Activated CD4-positive, alpha-beta T cell treated with anti-CD3 and anti-CD28 coated beads for 24 hours (primary cell): ENCODE data around the gene TSPAN4.

ENCODE experiments used
- DNase-seq, 2 donors: peaks; one replicate each; pipeline ENCODE4 v3.0.0-alpha.2; 2020; ENCODE audit warnings: low read depth in 2 of 2

Gene TSPAN4

GRCh38 chr11:842370-843002, at the start of gene TSPAN4, which contains the start of gene POLR2L:
Gene TSPAN4 (plus strand): TSS chr11:842852. CDS start chr11:850305, 7,453 bp downstream.
Gene POLR2L (minus strand): TSS chr11:842529. CDS start chr11:842508, 21 bp downstream.
- peak; percentile 82 to 83 for DNase-seq

GRCh38 chr11:792873-793272, 49.8 kb upstream of the TSPAN4 start:
- DNase-seq: no peak

GRCh38 chr11:793556-793955, 49.1 kb upstream of the TSPAN4 start:
- no peak for DNase-seq

- no peak for DNase-seq
Observed at GRCh38 chr11:794013-794765, 48.5 kb upstream of the TSPAN4 start.

DNA sequence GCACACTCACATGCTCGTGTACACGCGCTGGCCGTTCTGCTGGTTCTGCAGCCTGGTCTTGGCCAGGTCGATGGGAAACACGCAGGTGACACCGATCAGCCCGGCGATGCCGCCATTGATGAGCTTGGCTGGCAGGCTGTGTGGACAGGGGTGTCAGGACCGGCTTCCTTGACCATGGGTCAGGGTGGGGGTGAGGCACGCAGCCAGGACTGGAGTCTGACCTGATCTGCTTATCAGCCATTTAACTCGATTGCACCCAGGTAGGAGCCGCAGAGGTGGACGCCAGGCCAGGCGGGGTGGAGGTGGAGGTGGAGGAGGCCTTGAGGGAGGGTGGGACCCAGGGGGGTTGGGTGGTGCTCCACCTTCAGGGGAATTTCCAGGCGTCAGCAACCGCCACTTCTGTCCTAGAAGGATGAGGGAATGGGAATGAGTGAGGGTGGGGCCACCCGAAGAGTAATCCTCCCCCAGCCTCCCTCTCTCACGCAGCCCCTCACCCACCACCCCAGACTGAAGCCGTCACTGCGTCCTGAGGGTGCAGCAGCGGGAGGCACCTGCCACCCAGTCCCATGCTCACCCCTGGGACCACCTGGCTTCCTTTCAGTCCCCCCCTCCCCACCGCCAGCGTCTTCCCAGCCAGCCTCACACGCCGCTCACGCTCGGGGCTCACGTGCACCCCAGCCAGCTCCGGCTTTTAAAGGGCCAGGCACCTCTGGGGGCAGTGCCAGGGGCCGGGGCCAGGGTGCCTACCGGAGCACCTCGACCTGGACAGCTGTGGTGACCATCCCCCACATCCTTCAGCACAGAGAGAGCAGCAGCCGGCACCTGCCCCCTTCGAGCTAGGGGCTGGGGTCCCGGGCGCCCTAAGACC, 47.7 kb upstream of the TSPAN4 start:
- DNase-seq: no peak

DNA sequence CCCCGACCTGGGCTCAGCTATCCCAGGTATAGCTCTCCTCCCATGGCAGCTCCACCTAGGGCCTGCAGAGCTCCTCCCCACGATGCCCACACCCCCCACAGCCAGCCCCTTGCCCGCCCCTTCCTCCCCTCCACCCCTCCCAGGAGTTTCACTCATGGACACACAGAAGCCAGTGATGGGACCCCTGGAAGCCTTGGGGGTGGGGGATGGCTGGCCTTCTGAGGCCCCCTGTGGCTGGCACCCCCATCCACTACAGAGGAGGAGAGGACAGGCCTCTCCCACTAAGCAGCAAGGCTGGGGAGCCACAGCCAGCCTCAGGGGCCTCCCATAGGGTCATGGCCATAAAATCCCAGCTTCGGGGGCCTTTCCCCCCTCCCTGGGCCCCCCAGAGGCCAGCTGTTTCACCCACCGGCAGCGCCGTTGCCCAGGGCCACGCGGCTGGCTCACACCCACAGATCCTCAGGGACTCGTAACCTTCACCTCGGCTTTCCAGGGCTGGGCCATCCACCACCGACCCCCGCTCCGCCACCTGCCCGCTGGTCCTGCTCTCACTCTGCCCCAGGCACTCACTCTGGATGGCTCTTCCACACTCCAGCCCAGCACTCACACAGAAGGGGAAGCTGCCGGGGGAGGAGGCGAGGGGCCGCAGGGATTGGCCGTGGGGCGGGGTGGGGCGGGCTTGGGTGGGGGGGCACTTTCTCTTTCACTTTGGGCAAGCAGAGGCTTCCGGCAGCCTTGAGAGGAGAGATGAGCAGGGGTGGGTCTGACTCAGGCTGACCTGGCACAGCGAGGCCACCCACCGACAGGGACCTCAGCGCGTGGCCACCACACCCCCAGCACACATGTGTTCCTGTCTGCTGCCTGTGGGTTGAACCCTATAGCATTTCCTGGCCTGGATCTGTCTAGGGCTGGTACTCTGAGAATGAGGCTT, 46.8 kb upstream of the TSPAN4 start:
- peak; percentile 73 to 76 for DNase-seq

DNA sequence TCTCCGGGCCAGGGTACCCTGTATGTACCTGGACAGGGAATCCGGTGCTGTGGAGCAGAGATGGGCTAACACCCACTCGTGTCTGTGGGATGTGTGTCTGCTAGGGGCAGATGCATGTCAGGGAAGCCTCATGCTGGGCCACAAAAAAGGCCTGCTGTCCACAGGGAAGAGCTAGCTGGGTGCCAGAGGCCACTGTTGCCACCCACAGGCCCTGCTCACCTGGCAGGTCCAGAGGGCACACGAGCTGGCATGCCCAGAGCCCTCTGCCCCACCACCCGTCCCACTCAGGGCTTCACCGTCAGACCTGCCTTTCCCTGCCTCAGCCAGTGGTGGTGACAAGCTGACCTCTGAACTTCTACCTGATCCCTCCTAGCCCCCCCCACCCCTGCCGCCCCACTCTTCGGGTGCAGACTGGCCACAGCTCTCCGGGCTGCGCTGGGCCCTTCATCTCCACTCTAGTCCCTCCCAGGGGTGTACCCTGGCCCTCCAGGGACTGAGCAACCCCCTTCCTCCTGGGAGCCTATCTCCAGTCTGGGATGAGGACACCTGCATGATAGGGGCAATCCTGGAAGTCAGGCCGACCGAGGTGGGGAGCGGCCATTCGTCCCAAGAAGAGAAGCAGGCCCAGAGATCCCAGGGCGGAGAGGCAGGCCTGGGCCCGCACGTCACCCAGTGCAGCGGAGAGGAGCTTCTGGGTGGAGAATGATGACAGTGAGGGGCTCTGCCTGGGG, 45.9 kb upstream of the TSPAN4 start:
- DNase-seq: no peak

DNA sequence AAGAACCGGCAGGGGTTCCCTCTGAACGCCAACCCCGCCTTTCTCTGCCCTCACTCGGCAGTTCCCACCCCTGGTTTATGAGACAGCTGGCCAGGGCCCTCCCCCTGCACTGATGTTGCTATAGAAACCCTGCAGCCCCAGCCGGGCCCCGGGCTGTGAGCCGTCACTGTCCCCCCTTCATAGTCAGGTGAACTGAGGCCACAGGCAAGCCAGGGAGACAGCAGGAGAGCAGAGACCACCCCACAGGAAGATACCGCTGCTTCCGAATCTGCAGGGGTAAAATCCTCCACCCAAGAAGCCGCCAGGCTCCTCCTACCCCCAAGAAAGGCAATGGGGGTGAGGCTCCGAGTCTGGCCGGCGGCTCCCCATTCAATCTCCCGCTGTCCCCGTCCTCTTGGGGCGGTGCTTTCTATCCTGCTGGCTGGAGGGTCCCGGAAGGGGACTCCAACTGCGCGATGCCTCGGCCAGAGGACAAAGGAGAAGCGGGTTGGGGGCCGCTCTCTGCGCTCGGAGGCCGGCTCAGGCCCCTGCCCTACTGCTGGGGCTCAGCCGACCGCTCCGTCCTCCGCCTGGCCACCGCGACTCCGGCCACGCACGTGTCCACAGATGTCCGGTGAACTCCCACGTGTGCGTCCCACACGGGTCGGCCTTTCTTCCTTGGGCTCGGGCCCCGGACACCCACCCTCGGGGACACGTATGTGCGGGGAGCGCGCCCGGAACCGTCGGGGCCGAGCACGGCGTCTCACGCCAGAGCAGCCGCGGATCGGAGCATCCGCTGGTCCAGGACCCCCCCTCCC, 45.2 kb upstream of the TSPAN4 start:
- peak; percentile 56 to 72 for DNase-seq

DNA sequence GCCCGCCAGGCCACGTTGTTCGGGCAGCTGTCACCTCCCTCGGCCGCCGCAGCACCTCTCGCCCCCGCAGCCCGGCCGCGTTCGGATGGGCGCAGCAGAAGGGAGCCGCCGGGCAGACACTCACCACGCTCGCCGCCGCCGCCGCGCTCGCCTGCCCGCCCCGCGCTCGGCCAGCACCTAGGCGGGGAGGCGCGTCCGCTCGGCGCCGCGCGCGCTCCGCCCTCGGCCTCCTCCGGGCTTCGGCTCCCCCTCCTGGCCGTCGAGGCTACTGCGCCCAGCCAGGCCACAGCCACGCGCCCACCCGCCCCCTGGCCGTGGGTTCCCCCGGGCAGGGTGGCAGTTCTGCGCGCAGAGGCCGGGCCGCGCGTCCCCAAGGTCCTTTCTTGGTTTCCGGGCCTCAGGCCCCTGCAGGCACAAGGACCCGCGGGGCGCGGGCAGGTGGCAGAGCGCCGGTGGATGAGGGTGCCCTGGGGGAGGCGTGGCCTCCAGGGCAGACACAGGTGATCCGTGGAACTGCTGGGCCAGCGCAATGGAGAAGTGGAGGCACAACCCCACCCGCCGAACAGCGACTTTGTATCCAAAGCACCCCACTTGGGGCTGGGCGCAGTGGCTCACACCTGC, 44.4 kb upstream of the TSPAN4 start, which contains the start of gene SLC25A22:
Gene SLC25A22 (minus strand): TSS at position 189 of the 621 bp plus-strand sequence. CDS start 3,275 bp downstream, outside the sequence.
- DNase-seq: peak; percentile 80 to 82

DNA sequence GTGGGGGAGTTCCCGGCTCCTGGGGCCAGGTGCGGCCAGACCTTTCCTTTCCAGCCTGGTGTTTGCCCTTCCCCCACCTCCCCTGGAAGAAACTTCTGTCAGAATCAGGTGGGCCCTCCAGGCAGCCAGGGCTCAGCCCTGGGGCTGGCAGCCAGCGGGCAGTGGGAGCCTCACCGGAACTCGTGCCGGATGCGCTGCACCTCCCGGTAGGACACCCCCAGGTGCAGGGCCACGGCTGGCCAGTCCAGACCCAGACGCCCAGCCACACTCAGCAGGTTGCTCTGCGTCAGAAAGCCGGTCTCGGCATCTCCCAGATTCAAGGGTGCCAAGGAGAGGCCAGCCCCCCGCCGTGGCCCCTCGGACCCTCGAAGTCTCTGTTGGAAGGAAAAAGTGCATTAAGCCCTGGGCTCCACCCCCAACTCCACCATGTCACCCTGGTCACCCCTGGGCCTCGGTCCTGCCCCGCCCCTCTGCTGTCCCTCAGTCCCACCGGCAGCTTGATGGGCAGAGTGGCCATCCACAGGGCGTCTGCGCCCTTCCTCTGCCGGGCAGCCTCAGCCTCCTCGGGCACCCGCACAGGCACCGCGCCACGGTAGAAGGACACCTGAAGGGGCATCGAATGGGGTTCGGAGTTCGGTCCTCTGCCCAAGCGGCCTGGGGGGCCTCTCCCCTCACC, 42.9 kb upstream of the TSPAN4 start:
- DNase-seq: no peak

GRCh38 chr11:800473-800872, 42.2 kb upstream of the TSPAN4 start:
- no peak for DNase-seq

DNA sequence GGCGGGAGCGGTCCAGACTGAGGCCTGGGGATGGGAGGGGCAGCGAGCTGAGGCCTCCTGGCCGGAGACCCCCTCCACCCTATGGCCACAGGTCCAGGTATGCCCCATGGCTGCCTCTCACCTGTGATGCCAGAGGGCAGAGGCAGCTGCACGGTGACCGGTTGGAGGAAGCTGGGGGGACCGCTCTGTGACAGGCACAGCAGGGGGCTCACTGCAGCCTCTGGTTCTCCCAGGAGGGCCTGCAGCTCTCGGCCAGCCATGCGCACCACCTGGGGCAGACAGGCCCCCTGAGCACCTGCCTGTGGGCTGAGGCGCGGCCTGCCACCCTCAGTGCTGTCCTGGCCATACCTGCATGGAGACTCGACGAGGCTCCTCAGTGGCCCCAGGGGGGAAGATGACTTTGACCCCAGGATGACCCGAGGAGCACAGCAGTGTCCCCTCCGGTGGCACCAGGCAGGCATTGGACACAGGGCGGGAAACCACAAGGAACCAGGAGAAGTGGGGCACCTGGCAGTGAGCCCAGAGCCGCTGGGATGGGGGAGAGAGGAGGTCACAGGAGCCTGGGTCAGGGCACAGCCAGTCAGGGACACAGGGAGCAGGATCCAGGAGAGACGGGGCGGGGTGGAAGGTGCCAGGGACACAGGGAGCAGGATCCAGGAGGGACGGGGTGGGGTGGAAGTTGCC, 41.4 kb upstream of the TSPAN4 start:
- no peak for DNase-seq

- no peak for DNase-seq
Observed at GRCh38 chr11:802018-802617, 40.5 kb upstream of the TSPAN4 start.

- DNase-seq: no peak
Observed at GRCh38 chr11:802693-803466, 39.8 kb upstream of the TSPAN4 start.

- DNase-seq: no peak
Observed at GRCh38 chr11:803467-803742, 39.2 kb upstream of the TSPAN4 start.

GRCh38 chr11:803770-804598, 38.7 kb upstream of the TSPAN4 start:
- no peak for DNase-seq
